HAP-1 (cell line): ENCODE results near the gene C12orf57.

Source experiments
- DNase-seq, 2 experiments: peaks; one replicate each; pipeline ENCODE4 v3.0.0-alpha.2; 2016 to 2020; ENCODE audit warnings: low spot score in 2 of 2
- H3K27me3 ChIP-seq: fragments of 250-450 bp; sonication (Bioruptor Pico); 2 replicates; pipeline ENCODE4 v1.5.1; 2020; ENCODE audit warnings: low read depth, mild to moderate bottlenecking, moderate library complexity
- H3K36me3 ChIP-seq: fragments of 250-450 bp; sonication (Bioruptor Pico); replicated peaks from 2 replicates; pipeline ENCODE4 v1.5.1; 2020; ENCODE audit warnings: mild to moderate bottlenecking
- H3K4me1 ChIP-seq: fragments of 250-450 bp; sonication (Bioruptor Pico); 2 replicates; pipeline ENCODE4 v1.5.1; 2020; ENCODE audit warnings: mild to moderate bottlenecking
- H3K4me3 ChIP-seq: fragments of 250-450 bp; sonication (Bioruptor Pico); 2 replicates; pipeline ENCODE4 v1.5.1; 2020; ENCODE audit warnings: mild to moderate bottlenecking, moderate library complexity
- H3K9me3 ChIP-seq: fragments of 250-450 bp; sonication (Bioruptor Pico); 2 replicates; pipeline ENCODE4 v1.5.1; 2020; ENCODE audit warnings: mild to moderate bottlenecking, moderate library complexity
- in situ Hi-C: fragments of 300-500 bp; cut with MboI; formaldehyde crosslinking; loops from 3 replicates; pipeline ENCODE4 v1.14.3; 2020; ENCODE audit warnings: low sequenced_read_pairs, inconsistent platforms, mixed read lengths

C12orf57 gene

GRCh38 chr12:6914246-6914946, 29.4 kb upstream of the C12orf57 start, which contains the start of gene ENO2:
ENO2 (plus strand) TSS chr12:6914580; CDS start chr12:6915833, 1,253 bp downstream.
- Histone ChIP-seq H3K9me3 (no peaks in the 10 kb centered on the region), H3K36me3 (peaks cover 31% of the 10 kb centered on the region), H3K4me1 (peaks cover 11% of the 10 kb centered on the region), H3K4me3 (peak within 1 kb of the TSS; percentile 56), H3K27me3 (no peaks in the 10 kb centered on the region)
- in situ Hi-C loops, result no loop called here
- peak in 1 of 2 experiments; percentile 75 for DNase-seq

GRCh38 chr12:6914947-6915788, 28.7 kb upstream of the C12orf57 start:
- H3K4me3 ChIP-seq, result peak overlapping the region; percentile 56
- no peaks in the 10 kb centered on the region for H3K27me3 ChIP-seq
- in situ Hi-C loops, result no loop called here
- peaks cover 11% of the 10 kb centered on the region for H3K4me1 ChIP-seq
- DNase-seq, result peak; percentile 74 to 92
- H3K36me3 ChIP-seq, result peaks cover 38% of the 10 kb centered on the region
- no peaks in the 10 kb centered on the region for H3K9me3 ChIP-seq

GRCh38 chr12:6915789-6916285, 28.0 kb upstream of the C12orf57 start:
- Histone ChIP-seq H3K4me3 (peak overlapping the region; percentile 56), H3K9me3 (no peaks in the 10 kb centered on the region), H3K4me1 (peaks cover 11% of the 10 kb centered on the region), H3K27me3 (no peaks in the 10 kb centered on the region), H3K36me3 (peaks cover 40% of the 10 kb centered on the region)
- peak in 1 of 2 experiments; percentile 44 for DNase-seq
- in situ Hi-C loops, result no loop called here

GRCh38 chr12:6916426-6917200, 27.2 kb upstream of the C12orf57 start:
- in situ Hi-C loops, result no loop called here
- peaks cover 11% of the 10 kb centered on the region for H3K4me1 ChIP-seq
- no peak for DNase-seq
- H3K9me3 ChIP-seq, result no peaks in the 10 kb centered on the region
- H3K27me3 ChIP-seq, result no peaks in the 10 kb centered on the region
- H3K36me3 ChIP-seq, result peaks cover 48% of the 10 kb centered on the region
- no peak overlapping the region for H3K4me3 ChIP-seq

- Histone ChIP-seq H3K9me3 (no peaks in the 10 kb centered on the region), H3K4me3 (no peak overlapping the region), H3K4me1 (peaks cover 11% of the 10 kb centered on the region), H3K36me3 (peaks cover 58% of the 10 kb centered on the region), H3K27me3 (no peaks in the 10 kb centered on the region)
- no peak for DNase-seq
- in situ Hi-C loops, result no loop called here
Observed at GRCh38 chr12:6917491-6918231, 26.2 kb upstream of the C12orf57 start.

GRCh38 chr12:6919588-6919987, 24.2 kb upstream of the C12orf57 start:
- Histone ChIP-seq H3K27me3 (no peaks in the 10 kb centered on the region), H3K4me3 (no peak overlapping the region), H3K9me3 (no peaks in the 10 kb centered on the region), H3K4me1 (peaks cover 7% of the 10 kb centered on the region), H3K36me3 (peaks cover 67% of the 10 kb centered on the region)
- no peak for DNase-seq
- in situ Hi-C loops, result no loop called here

GRCh38 chr12:6921539-6921938, 22.3 kb upstream of the C12orf57 start:
- H3K36me3 ChIP-seq, result peaks cover 58% of the 10 kb centered on the region

GRCh38 chr12:6921996-6922946, 21.6 kb upstream of the C12orf57 start:
- H3K4me3 ChIP-seq, result no peak overlapping the region

More at GRCh38 chr12:6921539-6921938, 22.3 kb upstream of the C12orf57 start:
- Histone ChIP-seq H3K27me3 (no peaks in the 10 kb centered on the region), H3K4me3 (no peak overlapping the region), H3K9me3 (no peaks in the 10 kb centered on the region), H3K4me1 (peaks cover 21% of the 10 kb centered on the region)
- no peak for DNase-seq
- in situ Hi-C loops, result no loop called here

GRCh38 chr12:6923003-6923732, 20.7 kb upstream of the C12orf57 start:
- in situ Hi-C loops, result no loop called here
- no peaks in the 10 kb centered on the region for H3K27me3 ChIP-seq
- peaks cover 41% of the 10 kb centered on the region for H3K36me3 ChIP-seq
- peaks cover 30% of the 10 kb centered on the region for H3K4me1 ChIP-seq
- no peaks in the 10 kb centered on the region for H3K9me3 ChIP-seq
- H3K4me3 ChIP-seq, result no peak overlapping the region
- DNase-seq, result no peak

More at GRCh38 chr12:6921996-6922946, 21.6 kb upstream of the C12orf57 start:
- Histone ChIP-seq H3K4me1 (peaks cover 29% of the 10 kb centered on the region), H3K27me3 (no peaks in the 10 kb centered on the region), H3K9me3 (no peaks in the 10 kb centered on the region), H3K36me3 (peaks cover 50% of the 10 kb centered on the region)
- in situ Hi-C loops, result no loop called here
- DNase-seq, result no peak

- H3K4me1 ChIP-seq, result peaks cover 30% of the 10 kb centered on the region
- H3K9me3 ChIP-seq, result no peaks in the 10 kb centered on the region
- H3K36me3 ChIP-seq, result peaks cover 40% of the 10 kb centered on the region
- no peaks in the 10 kb centered on the region for H3K27me3 ChIP-seq
- in situ Hi-C loops, result no loop called here
- DNase-seq, result no peak
- H3K4me3 ChIP-seq, result no peak overlapping the region
Observed at GRCh38 chr12:6923851-6924250, 20.0 kb upstream of the C12orf57 start.

- H3K9me3 ChIP-seq, result no peaks in the 10 kb centered on the region
- peaks cover 33% of the 10 kb centered on the region for H3K36me3 ChIP-seq
- H3K4me1 ChIP-seq, result peaks cover 39% of the 10 kb centered on the region
- no peak for DNase-seq
- in situ Hi-C loops, result no loop called here
- H3K4me3 ChIP-seq, result no peak overlapping the region
- H3K27me3 ChIP-seq, result no peaks in the 10 kb centered on the region
Observed at GRCh38 chr12:6925239-6925539, 18.6 kb upstream of the C12orf57 start.
